ENCODE measurements around the gene GIN1.
A peak's percentile ranks its signal among the peaks of the same experiment; 100 is the strongest.

The GIN1 gene

GRCh38 chr5:103114440-103114839, 5.5 kb downstream of the GIN1 start:
- no peak for TF ChIP-seq TAF1 (IDR thresholded peaks at IDR 0.05; ENCODE audit: low read depth, low read length)
- TF ChIP-seq POU2F2 (IDR thresholded peaks at IDR 0.05; ENCODE audit: low read depth, low read length) = no peak
- no peak for TF ChIP-seq SPI1 (IDR thresholded peaks at IDR 0.05; ENCODE audit: low read depth, low read length)
- TF ChIP-seq PAX5 (IDR thresholded peaks at IDR 0.05; ENCODE audit: insufficient read depth, low read length, severe bottlenecking) = no peak
- no peak for TF ChIP-seq POLR2AphosphoS5 (IDR thresholded peaks at IDR 0.05; ENCODE audit: low read depth, low read length)
- FAIRE-seq (no peak), DNase-seq (ENCODE audit: insufficient read length, low spot score) (no peak)

GRCh38 chr5:103112910-103113309, 7.0 kb downstream of the GIN1 start:
- FAIRE-seq = no peak

GRCh38 chr5:103111468-103111867, 8.5 kb downstream of the GIN1 start:
- TF ChIP-seq POLR2A (IDR thresholded peaks at IDR 0.05; ENCODE audit: low read depth, low read length) (no peak), SPI1 (IDR thresholded peaks at IDR 0.05; ENCODE audit: low read depth, low read length) (no peak), TAF1 (IDR thresholded peaks at IDR 0.05; ENCODE audit: low read depth, low read length) (no peak), POLR2AphosphoS5 (IDR thresholded peaks at IDR 0.05; ENCODE audit: low read depth, low read length) (no peak), POU2F2 (IDR thresholded peaks at IDR 0.05; ENCODE audit: low read depth, low read length) (no peak), PAX5 (IDR thresholded peaks at IDR 0.05; ENCODE audit: insufficient read depth, low read length, severe bottlenecking) (no peak)
- FAIRE-seq = no peak
- DNase-seq (ENCODE audit: insufficient read length, low spot score) = no peak

More at GRCh38 chr5:103112910-103113309, 7.0 kb downstream of the GIN1 start:
- TF ChIP-seq POLR2A (IDR thresholded peaks at IDR 0.05; ENCODE audit: low read depth, low read length) (no peak), PAX5 (IDR thresholded peaks at IDR 0.05; ENCODE audit: insufficient read depth, low read length, severe bottlenecking) (no peak), TAF1 (IDR thresholded peaks at IDR 0.05; ENCODE audit: low read depth, low read length) (no peak), POLR2AphosphoS5 (IDR thresholded peaks at IDR 0.05; ENCODE audit: low read depth, low read length) (no peak), SPI1 (IDR thresholded peaks at IDR 0.05; ENCODE audit: low read depth, low read length) (no peak), POU2F2 (IDR thresholded peaks at IDR 0.05; ENCODE audit: low read depth, low read length) (no peak)
- no peak for DNase-seq (ENCODE audit: insufficient read length, low spot score)

- TF ChIP-seq POLR2AphosphoS5 (IDR thresholded peaks at IDR 0.05; ENCODE audit: low read depth, low read length) (no peak), POLR2A (IDR thresholded peaks at IDR 0.05; ENCODE audit: low read depth, low read length) (no peak), SPI1 (IDR thresholded peaks at IDR 0.05; ENCODE audit: low read depth, low read length) (no peak), POU2F2 (IDR thresholded peaks at IDR 0.05; ENCODE audit: low read depth, low read length) (no peak), PAX5 (IDR thresholded peaks at IDR 0.05; ENCODE audit: insufficient read depth, low read length, severe bottlenecking) (no peak), TAF1 (IDR thresholded peaks at IDR 0.05; ENCODE audit: low read depth, low read length) (no peak)
- DNase-seq (ENCODE audit: insufficient read length, low spot score) (no peak), FAIRE-seq (no peak)
Observed at GRCh38 chr5:103110403-103110802, 9.5 kb downstream of the GIN1 start.

GRCh38 chr5:103109277-103109676, 10.7 kb downstream of the GIN1 start:
- FAIRE-seq (no peak), DNase-seq (ENCODE audit: insufficient read length, low spot score) (no peak)
- no peak for TF ChIP-seq SPI1 (IDR thresholded peaks at IDR 0.05; ENCODE audit: low read depth, low read length)
- TF ChIP-seq POU2F2 (IDR thresholded peaks at IDR 0.05; ENCODE audit: low read depth, low read length) = no peak
- no peak for TF ChIP-seq POLR2AphosphoS5 (IDR thresholded peaks at IDR 0.05; ENCODE audit: low read depth, low read length)
- TF ChIP-seq PAX5 (IDR thresholded peaks at IDR 0.05; ENCODE audit: insufficient read depth, low read length, severe bottlenecking) = no peak
- no peak for TF ChIP-seq TAF1 (IDR thresholded peaks at IDR 0.05; ENCODE audit: low read depth, low read length)
- no peak for TF ChIP-seq POLR2A (IDR thresholded peaks at IDR 0.05; ENCODE audit: low read depth, low read length)

- DNase-seq (ENCODE audit: insufficient read length, low spot score) = no peak
- TF ChIP-seq POU2F2 (IDR thresholded peaks at IDR 0.05; ENCODE audit: low read depth, low read length) = no peak
- TF ChIP-seq PAX5 (IDR thresholded peaks at IDR 0.05; ENCODE audit: insufficient read depth, low read length, severe bottlenecking) = no peak
- TF ChIP-seq SPI1 (IDR thresholded peaks at IDR 0.05; ENCODE audit: low read depth, low read length) = no peak
- no peak for TF ChIP-seq TAF1 (IDR thresholded peaks at IDR 0.05; ENCODE audit: low read depth, low read length)
- no peak for TF ChIP-seq POLR2AphosphoS5 (IDR thresholded peaks at IDR 0.05; ENCODE audit: low read depth, low read length)
- no peak for TF ChIP-seq POLR2A (IDR thresholded peaks at IDR 0.05; ENCODE audit: low read depth, low read length)
- FAIRE-seq = no peak
Observed at GRCh38 chr5:103108086-103108485, 11.9 kb downstream of the GIN1 start.

GRCh38 chr5:103102234-103102633, 17.7 kb downstream of the GIN1 start:
- TF ChIP-seq POLR2AphosphoS5 (IDR thresholded peaks at IDR 0.05; ENCODE audit: low read depth, low read length) = no peak
- TF ChIP-seq PAX5 (IDR thresholded peaks at IDR 0.05; ENCODE audit: insufficient read depth, low read length, severe bottlenecking) = no peak
- TF ChIP-seq SPI1 (IDR thresholded peaks at IDR 0.05; ENCODE audit: low read depth, low read length) = no peak
- no peak for TF ChIP-seq TAF1 (IDR thresholded peaks at IDR 0.05; ENCODE audit: low read depth, low read length)
- no peak for TF ChIP-seq POLR2A (IDR thresholded peaks at IDR 0.05; ENCODE audit: low read depth, low read length)
- TF ChIP-seq POU2F2 (IDR thresholded peaks at IDR 0.05; ENCODE audit: low read depth, low read length) = no peak
- DNase-seq (ENCODE audit: insufficient read length, low spot score) (no peak), FAIRE-seq (peak; percentile 82)

- TF ChIP-seq POLR2A (IDR thresholded peaks at IDR 0.05; ENCODE audit: low read depth, low read length) = no peak
- TF ChIP-seq TAF1 (IDR thresholded peaks at IDR 0.05; ENCODE audit: low read depth, low read length) = no peak
- TF ChIP-seq POU2F2 (IDR thresholded peaks at IDR 0.05; ENCODE audit: low read depth, low read length) = no peak
- no peak for TF ChIP-seq PAX5 (IDR thresholded peaks at IDR 0.05; ENCODE audit: insufficient read depth, low read length, severe bottlenecking)
- no peak for TF ChIP-seq SPI1 (IDR thresholded peaks at IDR 0.05; ENCODE audit: low read depth, low read length)
- TF ChIP-seq POLR2AphosphoS5 (IDR thresholded peaks at IDR 0.05; ENCODE audit: low read depth, low read length) = no peak
- DNase-seq (ENCODE audit: insufficient read length, low spot score) (no peak), FAIRE-seq (no peak)
Observed at GRCh38 chr5:103101079-103101750, 18.7 kb downstream of the GIN1 start.

GRCh38 chr5:103098993-103099392, 20.9 kb downstream of the GIN1 start:
- FAIRE-seq = no peak

More at GRCh38 chr5:103098993-103099392, 20.9 kb downstream of the GIN1 start:
- DNase-seq (ENCODE audit: insufficient read length, low spot score) = no peak
- TF ChIP-seq POU2F2 (IDR thresholded peaks at IDR 0.05; ENCODE audit: low read depth, low read length) (no peak), PAX5 (IDR thresholded peaks at IDR 0.05; ENCODE audit: insufficient read depth, low read length, severe bottlenecking) (no peak), POLR2AphosphoS5 (IDR thresholded peaks at IDR 0.05; ENCODE audit: low read depth, low read length) (no peak), TAF1 (IDR thresholded peaks at IDR 0.05; ENCODE audit: low read depth, low read length) (no peak), SPI1 (IDR thresholded peaks at IDR 0.05; ENCODE audit: low read depth, low read length) (no peak), POLR2A (IDR thresholded peaks at IDR 0.05; ENCODE audit: low read depth, low read length) (no peak)
